ENCODE results near the gene P2RY8.
"Not testable (repeated sequence)": the region's sequence is repeated elsewhere in the genome, so short reads cannot be mapped to it uniquely, and the experiment has no call there.

The P2RY8 gene

DNA sequence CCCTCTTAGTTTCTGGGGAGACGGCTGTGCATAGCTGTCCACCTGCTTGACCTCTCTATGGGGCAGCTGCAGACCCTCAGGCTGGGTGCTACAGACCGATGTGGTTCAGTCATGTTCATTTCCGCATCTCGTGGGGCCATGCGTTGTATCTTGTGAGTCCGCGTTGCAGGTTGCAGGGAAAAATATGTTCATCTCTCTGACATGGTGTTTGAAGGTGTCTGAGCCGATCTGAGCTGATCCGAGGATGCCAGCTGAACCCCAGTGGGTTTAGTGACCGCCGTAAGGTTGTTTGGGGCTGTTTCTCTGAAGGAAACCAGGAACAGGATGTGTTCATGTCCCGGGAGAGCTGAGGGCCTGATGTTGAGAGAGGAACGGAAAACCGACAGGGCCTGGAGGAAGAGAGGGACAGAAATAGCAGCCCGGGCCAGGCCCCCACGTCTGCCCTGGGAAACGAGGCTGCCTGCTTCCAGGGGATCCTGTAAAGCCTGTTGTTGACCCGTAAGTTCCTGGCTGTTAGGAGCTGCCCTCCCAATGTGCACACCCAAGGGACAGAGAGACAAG, 9.8 kb upstream of the P2RY8 start:
- H3K4me3 ChIP-seq, result no peak overlapping the region
- peak overlapping the region in 4 of 21 experiments; percentile 2 to 60 (median 28) for H3K27ac ChIP-seq

GRCh38 chrX:1545776-1546408, 8.9 kb upstream of the P2RY8 start:
- peak overlapping the region in 1 of 21 experiments; percentile 39 for H3K27ac ChIP-seq
- no peak overlapping the region for H3K4me3 ChIP-seq

DNA sequence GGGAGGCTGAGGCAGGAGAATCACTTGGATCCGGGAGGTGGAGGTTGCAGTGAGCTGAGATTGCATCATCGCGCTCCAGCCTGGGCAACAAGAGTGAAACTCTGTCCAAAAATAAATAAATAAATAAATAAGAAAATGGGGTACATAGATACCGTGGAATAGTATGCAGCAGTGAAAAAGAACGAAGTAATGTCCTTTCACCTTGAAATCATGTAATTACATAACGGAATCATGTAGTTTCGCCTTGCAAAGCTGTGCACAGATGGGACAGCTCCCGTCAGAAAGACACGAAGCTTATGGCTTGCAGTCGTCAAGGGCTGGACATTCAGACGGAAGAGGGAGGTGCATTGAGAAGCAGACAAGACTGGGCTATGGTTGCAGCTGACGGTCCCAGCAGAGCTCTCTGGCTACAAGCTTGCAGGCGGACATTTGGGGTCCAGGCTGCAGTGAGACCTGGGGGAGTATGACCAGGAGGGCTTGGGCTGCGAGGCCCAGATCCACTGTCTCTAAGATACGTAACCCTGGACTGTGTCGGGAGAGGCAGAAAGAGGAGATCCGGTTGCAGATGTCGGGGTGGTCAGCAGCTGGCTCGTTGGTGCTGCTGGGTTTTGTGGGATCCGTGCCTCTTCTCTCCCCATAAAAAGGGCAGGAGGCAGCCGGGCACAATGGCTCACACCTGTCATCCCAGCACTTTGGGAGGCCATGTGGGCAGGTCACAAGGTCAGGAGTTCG, 6.2 kb upstream of the P2RY8 start:
- Histone ChIP-seq H3K27ac (no peak overlapping the region), H3K4me3 (no peak overlapping the region)

- H3K27ac ChIP-seq, H3K4me3 ChIP-seq: not testable (repeated sequence)
These were observed 2.2 kb upstream of the P2RY8 start for GRCh38 chrX:1539146-1539545.

GRCh38 chrX:1537716-1538090, 718 bp upstream of the P2RY8 start:
- peak overlapping the region in 14 of 21 experiments; percentile 28 to 92 (median 64) for H3K27ac ChIP-seq
- H3K4me3 ChIP-seq, result peak overlapping the region in 2 of 7 experiments; percentile 37 to 41

DNA sequence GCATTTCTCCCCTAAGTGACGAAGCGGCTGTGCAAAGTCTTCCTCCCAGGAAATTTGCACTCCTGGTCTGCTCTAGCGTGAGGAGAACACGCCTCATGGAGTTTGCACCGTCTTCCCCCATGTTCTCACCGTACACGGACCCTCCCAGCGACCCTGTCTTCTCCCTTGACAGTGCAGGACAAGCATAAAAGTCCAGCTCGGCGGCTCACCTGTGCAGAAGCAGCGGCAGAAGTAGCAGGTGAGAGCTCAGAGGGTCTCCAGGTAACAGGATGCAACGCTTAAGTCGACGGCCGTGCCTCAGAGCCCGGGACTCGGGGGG, 314 bp downstream of the P2RY8 start:
- Histone ChIP-seq H3K27ac (peak overlapping the region in 17 of 21 experiments; percentile 33 to 92 (median 65)), H3K4me3 (peak overlapping the region; percentile 31 to 41 (median 34))

GRCh38 chrX:1535241-1536041, 1.5 kb downstream of the P2RY8 start:
- Histone ChIP-seq H3K4me3 (peak overlapping the region; percentile 31 to 41 (median 34)), H3K27ac (peak overlapping the region in 14 of 21 experiments; percentile 22 to 92 (median 64))

GRCh38 chrX:1534301-1535168, 2.5 kb downstream of the P2RY8 start:
- Histone ChIP-seq H3K27ac (peak overlapping the region in 7 of 21 experiments; percentile 7 to 92 (median 60)), H3K4me3 (peak overlapping the region; percentile 11 to 41 (median 34))

DNA sequence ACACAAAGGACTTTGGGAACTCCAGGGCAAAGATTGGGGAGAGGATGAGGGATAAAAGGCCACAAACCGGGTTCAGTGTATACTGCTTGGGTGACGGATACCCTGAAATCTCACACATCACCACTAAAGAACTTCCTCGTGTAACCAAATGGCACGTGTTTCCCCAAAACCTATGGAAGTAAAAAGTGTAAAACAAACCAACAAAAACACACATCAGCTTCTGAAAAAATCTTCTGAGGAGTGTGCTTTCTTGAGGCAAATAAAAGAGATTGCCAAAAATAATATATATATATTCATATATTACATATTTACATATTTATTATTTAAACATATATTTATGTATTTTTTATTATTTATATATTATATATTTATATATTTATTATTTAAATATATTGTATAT, 3.9 kb downstream of the P2RY8 start:
- Histone ChIP-seq H3K27ac (no peak overlapping the region), H3K4me3 (no peak overlapping the region)

DNA sequence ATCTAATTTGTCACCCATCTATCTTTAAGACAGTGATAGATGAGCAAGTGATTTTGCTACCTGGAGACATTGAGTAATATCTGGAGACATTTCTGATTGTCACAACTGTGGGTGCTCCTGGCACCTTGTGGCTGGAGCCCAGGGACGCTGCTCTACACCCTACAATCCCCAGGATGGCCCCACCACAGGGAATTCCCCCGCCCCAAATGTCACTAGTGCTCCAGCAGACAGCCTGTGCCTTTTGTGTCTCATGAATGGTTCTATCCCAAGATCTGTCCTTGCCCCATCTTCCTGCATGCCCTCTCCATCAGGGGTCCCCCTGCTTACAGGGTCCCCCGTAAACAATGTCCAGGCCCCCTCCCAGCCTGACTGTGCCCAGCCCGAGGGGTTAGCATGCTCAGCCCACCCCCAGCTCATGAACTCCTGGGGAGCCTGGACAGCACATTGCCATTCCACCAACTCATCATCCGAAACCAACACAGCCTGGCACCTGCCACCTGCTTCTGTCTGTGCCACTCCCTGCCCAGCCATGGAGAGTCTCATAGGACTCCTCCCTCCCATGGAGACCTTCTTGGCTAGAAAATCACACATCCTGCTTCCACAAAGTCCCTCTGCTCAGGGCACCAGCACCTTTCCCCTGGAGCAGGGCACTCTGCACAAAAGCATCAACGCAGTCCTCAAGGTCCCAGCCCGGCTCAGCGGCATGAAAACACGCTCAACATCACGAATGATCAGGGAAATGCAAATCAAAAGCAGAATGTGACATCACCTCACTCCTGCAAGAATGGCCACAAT, 5.7 kb downstream of the P2RY8 start:
- H3K4me3 ChIP-seq, result no peak overlapping the region
- H3K27ac ChIP-seq, result no peak overlapping the region

DNA sequence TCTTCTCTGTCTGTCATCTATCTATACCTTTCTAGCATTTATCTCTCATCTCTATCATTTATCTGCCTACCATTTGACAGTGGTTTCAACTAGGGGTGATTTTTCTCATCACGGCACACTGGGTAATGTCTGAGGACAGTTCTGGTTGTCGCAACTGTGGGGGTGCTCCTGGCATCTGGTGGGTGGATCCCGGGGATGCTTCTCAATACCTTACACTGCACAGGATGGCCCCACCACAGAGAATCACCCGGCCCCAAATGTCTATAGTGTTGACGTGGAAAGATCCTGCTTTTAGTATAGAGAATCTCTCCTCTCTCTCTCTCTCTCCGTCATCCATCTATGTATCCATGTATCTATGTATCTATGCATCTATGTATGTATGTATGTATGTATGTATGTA, 7.2 kb downstream of the P2RY8 start:
- no peak overlapping the region for H3K27ac ChIP-seq
- H3K4me3 ChIP-seq, result no peak overlapping the region

- no peak overlapping the region for H3K27ac ChIP-seq
- H3K4me3 ChIP-seq, result no peak overlapping the region
These were observed 7.7 kb downstream of the P2RY8 start for GRCh38 chrX:1529328-1529727.

DNA sequence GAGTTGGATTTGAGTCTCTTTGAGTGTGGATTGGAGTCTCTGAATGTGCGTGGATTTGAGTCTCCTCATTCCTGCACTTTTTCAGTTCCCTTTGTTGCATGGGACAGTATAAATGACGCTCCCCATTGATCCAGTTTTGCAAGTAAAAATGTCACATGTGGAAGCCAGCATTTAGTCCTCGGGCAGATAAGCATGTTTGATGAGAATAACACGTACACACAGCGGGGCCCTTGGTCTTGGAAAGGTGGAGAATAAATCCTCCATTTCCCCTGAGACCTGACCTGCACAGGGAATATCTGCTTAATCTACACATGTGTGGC, 8.1 kb downstream of the P2RY8 start:
- no peak overlapping the region for H3K27ac ChIP-seq
- no peak overlapping the region for H3K4me3 ChIP-seq

GRCh38 chrX:1528186-1528883, 8.7 kb downstream of the P2RY8 start:
- H3K4me3 ChIP-seq, result no peak overlapping the region
- no peak overlapping the region for H3K27ac ChIP-seq

GRCh38 chrX:1527457-1527856, 9.5 kb downstream of the P2RY8 start:
- Histone ChIP-seq H3K4me3 (no peak overlapping the region), H3K27ac (no peak overlapping the region)

GRCh38 chrX:1526565-1526964, 10.4 kb downstream of the P2RY8 start:
- no peak overlapping the region for H3K4me3 ChIP-seq

GRCh38 chrX:1525583-1526355, 11.2 kb downstream of the P2RY8 start:
- Histone ChIP-seq H3K27ac (no peak overlapping the region), H3K4me3 (no peak overlapping the region)

More at GRCh38 chrX:1526565-1526964, 10.4 kb downstream of the P2RY8 start:
- no peak overlapping the region for H3K27ac ChIP-seq

All from skin epidermis (tissue), 12 donors.